HG03469 (cell line): ENCODE results near the gene TUSC2.

Experiments
- ATAC-seq: cut with Tn5 transposase; IDR thresholded peaks from one replicate; pipeline ENCODE4 v1.9.1; 2021; ENCODE audit warnings: mild to moderate bottlenecking, moderate library complexity, moderate number of reproducible peaks; ENCODE audit not compliant: unreplicated experiment

The TUSC2 gene

DNA sequence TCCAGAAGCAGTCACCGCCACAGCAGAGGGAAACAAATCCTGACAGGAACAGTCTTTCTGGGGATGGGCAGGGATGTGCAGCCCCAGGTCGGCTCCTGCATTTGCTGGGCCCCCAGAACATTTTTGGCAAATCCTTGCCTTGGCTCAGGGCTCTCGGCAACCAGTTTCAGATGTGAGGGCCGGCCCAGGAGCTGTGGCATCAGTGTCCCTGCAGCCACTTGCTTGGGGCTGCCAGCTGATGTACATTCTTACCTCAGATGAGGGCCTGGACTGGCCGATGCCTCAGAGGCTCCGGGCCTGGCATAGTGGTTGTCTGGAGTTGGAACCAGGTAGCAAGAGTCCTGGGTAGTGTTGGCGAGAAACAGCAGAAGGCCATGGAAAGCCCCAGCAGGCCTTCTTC, 26.8 kb upstream of the TUSC2 start:
- ATAC-seq, result no peak

DNA sequence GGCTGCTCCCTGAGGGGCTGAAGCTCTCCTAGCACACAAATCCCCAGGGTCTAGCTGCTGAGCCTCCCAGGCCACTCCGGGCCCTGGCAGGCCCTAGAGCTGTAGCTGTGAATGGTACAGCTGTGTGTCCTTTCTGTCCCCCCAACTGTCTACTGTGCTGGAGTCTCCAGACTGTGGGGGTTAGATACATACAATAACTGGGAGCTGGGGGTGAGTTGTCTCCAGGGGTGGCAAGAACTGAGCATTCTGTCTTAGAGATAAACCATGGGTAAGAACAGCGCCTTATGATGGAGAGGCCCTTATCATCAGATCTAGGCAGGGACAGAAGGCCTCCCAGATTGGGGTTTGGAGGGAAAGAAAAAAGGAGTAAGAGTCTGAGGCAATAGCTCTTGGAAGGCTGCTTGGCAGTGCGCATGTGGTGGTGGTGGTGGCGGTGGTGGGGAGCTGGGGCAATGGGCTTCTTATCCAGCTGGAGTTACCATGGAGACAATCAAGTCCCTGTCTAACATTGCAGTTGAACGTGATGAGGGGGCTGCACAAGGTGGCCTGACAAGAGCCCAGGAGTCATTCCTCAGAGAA, 26.3 kb upstream of the TUSC2 start:
- ATAC-seq, result no peak

DNA sequence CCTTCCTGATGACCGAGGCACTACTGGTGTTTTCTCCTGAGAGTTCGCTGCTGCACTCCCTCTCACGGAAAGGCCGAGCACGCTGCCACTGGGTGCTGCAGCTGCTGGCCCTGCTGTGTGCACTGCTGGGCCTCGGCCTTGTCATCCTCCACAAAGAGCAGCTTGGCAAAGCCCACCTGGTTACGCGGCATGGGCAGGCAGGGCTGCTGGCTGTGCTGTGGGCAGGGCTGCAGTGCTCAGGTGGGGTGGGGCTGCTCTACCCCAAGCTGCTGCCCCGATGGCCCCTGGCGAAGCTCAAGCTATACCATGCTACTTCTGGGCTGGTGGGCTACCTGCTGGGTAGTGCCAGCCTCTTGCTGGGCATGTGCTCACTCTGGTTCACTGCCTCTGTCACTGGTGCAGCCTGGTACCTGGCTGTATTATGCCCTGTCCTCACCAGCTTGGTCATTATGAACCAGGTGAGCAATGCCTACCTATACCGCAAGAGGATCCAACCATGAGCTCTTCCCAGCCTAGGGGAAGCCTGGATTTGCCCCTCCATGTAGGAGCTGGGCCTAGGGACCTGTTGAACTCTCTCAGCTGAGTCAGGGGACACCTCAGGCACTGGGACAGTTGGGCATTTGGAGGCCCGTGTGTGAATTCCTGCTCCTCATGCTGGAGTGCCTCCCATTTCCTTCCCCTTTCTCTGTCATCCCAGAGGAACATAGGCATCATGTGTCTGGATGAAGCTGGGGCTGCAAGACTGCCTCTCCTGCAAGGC, 25.4 kb upstream of the TUSC2 start:
- ATAC-seq, result no peak

DNA sequence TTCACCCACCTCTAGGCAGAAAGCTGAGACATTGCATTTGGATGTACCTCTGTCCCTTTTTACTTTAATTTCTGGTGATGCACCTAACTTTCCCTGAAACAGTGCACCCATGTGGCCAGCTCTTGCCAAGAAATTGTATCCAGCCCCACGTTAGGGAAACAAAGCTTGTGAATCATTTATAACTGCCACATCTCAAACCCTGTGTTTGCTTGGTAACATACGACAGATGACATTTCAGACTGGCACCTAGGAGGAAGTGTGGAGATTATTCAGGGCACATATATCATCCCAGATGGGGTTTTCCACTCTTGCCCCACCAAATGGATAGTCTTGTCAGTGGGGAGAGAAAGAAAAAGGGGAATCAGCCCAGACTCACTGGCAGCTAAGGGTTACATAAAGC, 24.8 kb upstream of the TUSC2 start:
- no peak for ATAC-seq

DNA sequence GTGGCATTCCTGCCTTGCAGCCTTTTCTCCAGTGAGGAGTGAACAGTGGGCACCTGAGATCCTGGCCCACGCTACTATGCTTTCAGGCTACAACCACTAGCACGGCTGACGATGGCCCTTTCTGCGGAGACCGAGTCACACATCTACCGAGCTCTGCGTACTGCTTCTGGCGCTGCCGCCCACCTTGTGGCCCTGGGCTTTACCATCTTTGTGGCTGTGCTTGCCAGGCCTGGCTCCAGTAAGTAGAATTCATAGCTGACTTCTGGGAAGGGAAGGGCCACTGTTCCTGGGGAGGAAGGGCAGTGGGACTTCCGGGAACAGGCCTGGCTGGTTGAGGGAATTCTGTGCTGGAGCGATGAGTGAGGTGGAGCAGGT, 23.3 kb upstream of the TUSC2 start:
- no peak for ATAC-seq

DNA sequence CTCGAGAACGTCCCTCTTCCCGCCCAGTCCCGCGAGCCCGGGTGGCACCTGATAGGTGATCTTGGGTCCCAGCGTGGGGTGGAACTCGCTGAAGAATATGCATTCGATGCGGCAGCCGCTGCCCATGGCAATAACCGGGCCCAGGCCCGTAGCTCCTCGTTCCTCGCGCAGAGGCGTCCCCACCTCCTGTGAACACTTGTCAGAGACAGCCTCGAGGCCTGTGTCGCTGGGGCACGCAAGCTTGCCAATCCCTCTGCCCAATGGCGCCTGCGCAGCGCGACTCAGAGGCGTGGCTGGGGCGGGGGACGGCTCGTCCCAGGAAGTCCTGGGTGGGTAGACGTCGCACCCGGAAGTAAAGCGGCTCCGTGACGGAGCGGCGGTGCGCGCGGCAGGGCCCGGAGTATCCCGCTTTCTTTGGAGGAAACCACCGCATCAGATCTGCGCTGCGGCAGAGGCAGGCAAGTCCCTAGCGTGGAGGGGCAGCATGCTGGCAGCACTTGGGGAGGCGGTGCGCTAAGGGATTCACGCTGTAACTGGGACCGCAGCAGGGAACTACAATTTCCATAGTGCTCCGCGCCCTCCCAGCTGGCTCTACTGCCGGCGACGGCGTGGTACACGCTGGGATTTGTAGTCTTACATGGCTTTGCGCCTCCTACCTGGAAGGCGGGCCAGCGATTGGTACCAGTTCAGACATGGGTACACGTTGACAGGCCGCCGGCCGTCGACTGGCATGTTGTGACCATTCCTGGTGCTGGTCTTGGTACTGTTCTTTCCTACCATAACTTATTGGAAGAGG, 22.7 kb upstream of the TUSC2 start, which contains the start of the genes CYB561D2 and NPRL2:
Gene CYB561D2, plus strand, starts transcription at position 336 of the 796 bp plus-strand sequence. CDS start 572 bp downstream, outside the sequence.
Gene NPRL2, minus strand, starts transcription at position 249 of the 796 bp plus-strand sequence. Its CDS starts 123 bp downstream, at position 126.
- peak; percentile 63 for ATAC-seq

DNA sequence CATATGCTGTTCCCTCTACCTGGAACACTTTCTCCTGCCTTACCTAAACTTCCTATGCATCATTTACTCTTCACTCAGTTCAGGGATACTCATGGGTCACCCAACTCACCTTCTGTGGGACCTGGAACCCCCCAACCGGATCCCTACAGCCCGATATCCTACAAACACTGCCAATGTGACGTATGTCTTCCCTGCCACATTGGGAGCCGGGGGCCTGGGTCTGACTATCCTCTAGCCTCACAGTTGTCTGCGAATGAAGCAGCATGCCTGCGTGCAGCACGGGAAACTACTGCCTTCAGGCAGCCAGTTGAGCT, 22.1 kb upstream of the TUSC2 start:
- no peak for ATAC-seq

DNA sequence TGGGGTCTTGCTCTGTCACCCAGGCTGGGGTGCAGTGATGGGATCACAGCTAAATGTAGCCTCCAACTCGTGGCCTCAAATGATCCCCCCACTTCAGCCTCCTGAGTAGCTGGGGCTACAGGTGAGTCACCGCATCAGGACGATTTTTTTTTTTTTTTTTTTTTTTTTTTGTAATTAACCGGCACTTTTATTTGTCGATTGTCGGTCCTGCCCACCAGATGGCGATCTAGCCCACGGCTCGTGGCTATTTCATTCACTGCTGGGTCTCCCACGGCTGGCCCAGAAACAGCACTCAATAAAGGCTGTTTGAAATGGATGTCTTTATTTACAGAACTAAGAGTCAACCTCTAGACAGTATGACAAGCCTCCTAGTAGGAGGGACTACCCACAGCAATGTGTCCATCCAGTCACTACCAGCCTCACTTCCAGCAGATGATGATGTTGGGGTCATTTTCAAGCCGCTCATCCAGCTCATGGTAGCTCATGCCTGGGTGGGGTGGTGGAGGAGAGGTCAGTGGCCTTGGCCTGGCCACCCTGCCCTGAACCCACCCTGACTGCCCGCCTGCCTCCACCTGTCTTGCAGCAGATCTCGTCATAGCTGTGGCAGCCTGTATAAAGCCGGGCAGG, 19.3 kb upstream of the TUSC2 start:
- no peak for ATAC-seq

DNA sequence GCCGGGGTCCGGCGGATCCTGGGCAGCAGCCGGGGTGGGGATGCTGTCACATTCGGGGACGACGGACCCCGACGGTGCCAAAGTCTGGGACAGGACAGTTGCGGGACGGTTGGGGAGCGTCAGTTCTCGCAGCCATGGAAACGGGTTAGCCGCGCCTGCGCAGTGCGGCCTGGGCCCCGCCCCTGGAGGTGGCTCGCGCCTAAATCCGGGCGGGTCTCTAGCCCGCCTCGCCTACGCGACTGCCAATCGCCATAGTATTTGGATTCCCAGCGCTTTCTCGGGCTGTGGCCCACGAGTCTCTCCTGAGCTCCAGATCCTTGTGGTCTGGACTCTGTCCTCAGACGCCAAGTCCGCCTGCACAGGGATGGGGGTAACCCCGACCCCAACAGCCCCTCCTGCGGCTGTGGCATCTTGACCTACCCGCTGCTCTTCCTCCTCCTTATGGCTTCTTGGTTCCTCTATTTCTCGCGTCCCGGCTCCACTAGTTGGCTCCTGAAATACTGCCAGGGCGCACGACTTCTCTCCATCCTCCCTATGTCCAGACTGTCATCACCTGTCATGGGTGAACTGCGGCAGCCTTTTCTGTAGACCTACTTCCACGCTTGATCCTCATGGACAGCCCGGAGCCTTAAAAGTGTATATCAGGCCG, 17.7 kb upstream of the TUSC2 start, which contains the start of gene ZMYND10:
Gene ZMYND10, minus strand, starts transcription at position 147 of the 649 bp plus-strand sequence. CDS start 153 bp downstream, outside the sequence.
- ATAC-seq, result no peak

DNA sequence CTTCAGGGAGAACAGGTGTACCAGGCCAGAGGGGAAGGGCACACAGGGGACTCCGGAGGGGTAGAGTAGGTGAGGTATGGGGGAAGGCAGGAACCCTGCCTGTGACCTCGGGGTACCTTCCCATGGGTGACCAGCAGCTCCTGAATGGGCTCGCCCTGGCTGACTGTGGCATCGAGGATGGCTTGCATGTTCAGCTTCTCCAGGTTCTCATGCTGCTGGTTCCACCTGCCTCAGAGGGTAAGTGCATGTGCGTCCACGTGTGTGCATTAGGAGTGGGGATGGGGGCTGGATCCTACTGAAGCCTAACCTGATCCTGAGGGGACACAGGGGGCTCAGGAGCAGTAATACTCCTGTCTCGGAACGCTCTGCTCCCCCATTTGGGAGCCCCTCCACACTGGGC, 17.0 kb upstream of the TUSC2 start:
- no peak for ATAC-seq

DNA sequence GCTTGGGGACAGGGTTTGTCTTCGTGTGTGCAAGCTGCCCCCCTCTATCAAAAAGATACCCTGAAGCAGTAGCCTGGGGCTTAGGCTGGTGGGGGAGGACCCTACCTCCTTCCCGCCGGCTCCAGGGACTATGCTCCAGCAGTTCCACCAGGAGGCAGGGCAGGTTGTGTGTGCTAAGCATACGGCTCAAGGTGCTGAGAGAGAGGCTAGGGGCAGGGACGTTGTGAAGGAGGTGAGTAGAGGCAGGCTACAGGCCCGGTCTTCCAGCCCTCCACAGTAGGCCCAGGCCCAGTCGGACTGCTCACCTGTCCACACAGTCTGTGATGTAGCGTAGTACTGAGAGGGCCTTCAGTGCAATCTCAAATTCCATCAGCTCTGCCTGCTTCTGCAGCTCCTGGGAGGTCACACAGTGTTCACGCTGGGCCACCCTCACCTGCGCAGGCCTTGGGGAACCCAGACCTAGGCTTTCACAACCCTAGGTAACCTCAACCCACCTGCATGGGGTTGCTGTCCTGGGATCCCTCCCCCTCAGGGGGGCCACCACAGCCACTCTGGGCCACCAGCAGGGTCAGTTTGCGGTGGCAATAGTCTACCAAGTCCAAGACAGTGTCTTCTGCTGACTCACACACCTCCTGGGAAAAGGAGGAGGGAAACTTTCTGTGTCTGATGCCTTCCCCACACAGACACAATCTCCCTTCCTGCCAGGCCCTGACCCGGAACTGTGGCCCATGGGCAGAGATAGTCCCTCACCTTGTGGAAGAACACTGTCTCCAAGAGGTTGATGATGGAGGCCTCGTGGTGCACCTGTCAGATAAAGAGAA, 15.0 kb upstream of the TUSC2 start:
- ATAC-seq, result no peak

DNA sequence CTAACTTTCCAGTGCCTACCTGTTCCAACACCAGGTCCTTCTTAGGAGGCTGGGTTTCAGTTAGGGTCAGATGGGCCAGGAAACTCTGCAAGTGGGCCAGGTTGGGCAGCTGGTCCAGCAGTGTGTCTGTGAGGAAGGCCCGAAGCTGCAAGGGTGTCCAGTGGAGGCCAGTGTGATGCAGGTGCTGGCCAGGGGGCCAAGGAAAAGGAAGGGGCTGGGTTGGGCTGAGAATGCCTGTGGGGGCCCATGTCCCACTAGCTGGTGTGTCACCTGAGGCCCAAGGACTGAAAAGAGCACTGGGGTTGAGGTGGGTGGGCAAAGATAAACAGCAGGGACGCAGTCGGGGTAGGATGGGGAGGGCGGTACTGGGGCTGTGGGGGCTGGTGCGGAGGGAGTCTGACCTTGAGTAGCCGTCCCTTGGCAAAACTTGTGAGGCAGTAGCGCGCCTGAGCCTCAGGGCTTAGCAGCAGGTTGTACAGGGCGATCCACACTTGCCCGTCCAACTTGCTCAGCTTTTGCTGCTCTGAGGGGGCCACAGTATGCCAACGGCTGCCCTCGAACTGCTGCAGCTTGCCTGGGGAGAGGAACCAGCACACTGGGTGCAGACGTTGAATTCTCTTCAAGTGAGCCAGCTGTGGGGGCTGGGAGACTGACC, 14.1 kb upstream of the TUSC2 start:
- ATAC-seq, result no peak

DNA sequence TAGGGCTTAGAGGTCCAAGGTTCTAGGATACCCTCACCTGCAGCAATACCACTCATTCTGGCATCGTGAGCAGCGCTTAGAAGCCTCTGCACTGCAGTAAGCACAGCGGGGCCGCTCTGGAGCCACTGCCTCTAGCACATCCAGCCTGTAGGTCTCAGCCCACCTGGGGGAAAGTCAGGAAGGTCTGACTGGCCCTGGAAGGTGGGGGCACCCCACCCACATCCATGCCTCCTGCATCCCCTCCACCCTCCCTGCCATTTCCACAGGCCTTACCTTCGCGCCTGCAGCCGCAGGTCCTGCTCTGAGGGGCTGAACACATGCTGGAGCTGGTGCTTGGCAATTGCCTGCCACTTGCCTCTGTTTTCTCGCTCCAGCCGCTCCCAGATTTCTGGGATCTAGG, 13.5 kb upstream of the TUSC2 start:
- no peak for ATAC-seq

DNA sequence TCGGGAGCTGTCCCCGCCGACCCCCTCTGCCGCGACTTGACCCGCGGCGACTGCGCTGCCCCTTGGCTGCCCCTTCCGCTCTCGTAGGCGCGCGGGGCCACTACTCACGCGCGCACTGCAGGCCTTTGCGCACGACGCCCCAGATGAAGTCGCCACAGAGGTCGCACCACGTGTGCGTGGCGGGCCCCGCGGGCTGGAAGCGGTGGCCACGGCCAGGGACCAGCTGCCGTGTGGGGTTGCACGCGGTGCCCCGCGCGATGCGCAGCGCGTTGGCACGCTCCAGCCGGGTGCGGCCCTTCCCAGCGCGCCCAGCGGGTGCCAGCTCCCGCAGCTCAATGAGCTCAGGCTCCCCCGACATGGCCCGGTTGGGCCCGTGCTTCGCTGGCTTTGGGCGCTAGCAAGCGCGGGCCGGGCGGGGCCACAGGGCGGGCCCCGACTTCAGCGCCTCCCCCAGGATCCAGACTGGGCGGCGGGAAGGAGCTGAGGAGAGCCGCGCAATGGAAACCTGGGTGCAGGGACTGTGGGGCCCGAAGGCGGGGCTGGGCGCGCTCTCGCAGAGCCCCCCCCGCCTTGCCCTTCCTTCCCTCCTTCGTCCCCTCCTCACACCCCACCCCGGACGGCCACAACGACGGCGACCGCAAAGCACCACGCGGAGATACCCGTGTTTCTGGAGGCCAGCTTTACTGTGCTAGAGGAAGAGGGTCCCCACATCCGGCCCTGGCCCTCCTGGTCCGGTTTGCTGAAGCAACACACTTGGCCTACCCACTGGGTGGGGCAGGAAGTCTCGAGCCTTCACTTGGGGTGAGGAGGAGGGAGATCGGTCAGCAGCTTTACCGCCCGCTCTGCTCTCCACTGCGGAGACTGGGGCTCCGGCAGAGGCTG, 12.7 kb upstream of the TUSC2 start, which contains the start of gene RASSF1:
Gene RASSF1, minus strand, starts transcription at position 389 of the 882 bp plus-strand sequence. Its CDS starts 31 bp downstream, at position 358.
- no peak for ATAC-seq

DNA sequence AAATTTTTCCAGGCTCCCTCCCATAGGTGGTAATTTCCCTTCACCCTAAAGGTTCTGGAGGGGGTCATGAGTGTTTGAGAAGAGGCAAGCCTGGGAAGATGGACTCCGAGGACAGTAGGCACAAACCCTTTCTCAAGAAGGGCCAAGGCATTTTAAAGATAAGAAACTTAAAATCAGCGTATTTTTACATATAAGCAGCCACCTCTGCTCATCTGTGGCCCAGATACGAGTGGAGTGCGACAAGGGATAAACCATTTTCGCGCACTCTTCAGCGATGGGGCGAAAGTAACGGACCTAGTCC, 12.1 kb upstream of the TUSC2 start:
- no peak for ATAC-seq

DNA sequence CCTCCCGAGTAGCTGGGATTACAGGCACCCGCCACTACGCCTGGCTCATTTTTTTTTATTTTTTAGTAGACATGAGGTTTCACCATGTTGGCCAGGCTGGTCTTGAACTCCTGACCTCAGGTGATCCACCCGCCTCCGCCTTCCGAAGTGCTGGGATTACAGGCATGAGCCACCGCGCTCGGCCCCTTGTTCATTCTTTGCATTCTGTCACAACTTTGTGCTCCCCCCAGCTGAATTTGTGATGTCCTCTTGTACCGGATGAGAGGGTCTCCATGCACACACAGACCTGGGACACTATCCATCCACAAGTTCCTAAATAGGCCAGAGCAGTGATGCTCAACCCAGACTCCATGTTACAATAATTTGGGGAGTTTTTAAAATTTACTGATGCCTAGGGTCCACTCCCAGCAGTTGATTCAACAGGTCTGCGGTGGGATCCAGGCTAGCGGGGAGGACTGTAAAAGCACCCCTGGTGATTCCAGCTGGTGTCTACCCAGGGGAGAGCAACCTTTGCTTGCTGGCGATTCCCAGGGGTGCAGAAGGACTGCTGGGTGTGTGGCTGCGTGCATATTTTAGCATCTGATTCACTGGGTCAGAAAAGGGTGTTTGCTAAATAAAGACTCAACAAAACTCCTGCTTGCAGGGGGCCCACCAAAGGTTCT, 11.6 kb upstream of the TUSC2 start:
- no peak for ATAC-seq

DNA sequence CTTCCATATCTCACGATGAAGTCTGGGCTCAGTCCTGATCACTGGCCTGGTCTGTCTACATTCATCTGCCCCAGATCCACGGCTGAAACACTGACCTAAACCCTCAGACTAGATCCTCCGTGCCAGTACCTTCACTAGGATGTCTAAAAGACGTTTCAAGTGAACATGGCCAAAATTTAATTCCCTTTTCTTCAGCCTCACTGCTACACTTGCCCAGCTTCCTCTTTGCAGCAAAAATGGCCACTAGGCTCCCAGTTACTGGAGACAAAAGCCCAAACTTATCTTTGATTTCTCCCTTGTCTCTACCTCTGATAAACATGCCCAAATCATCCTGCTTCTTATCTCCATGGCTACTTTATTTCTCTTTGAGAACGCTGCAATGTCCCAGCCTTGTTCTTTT, 10.9 kb upstream of the TUSC2 start:
- no peak for ATAC-seq
